DND-41 (cell line): ENCODE data around the gene SRCIN1.
A peak's percentile ranks its signal among the peaks of the same experiment; 100 is the strongest.

Experiments used
- ATAC-seq: fragments of 200-7000 bp; cut with Tn5 transposase; 3 replicates; pipeline ENCODE4 v1.9.1; 2021; ENCODE audit warnings: low read depth; ENCODE audit not compliant: insufficient read depth
- DNase-seq: peaks from one replicate; pipeline ENCODE4 v3.0.0-alpha.2; 2020
- H2AFZ ChIP-seq: 2 replicates; pipeline ENCODE4 v1.6.0; 2012; ENCODE audit warnings: low read depth, low read length
- H3K27ac ChIP-seq: 2 replicates; pipeline ENCODE4 v1.5.1; 2012; ENCODE audit warnings: low read length, inconsistent platforms
- H3K27me3 ChIP-seq: fragments of 200-600 bp; sonication (generic); 2 replicates; pipeline ENCODE4 v1.6.0; 2012; ENCODE audit warnings: low read length, mild to moderate bottlenecking, inconsistent platforms; ENCODE audit not compliant: insufficient read depth, poor library complexity
- H3K36me3 ChIP-seq: 2 replicates; pipeline ENCODE4 v1.5.1; 2012; ENCODE audit warnings: low read length, inconsistent platforms; ENCODE audit not compliant: insufficient read depth
- H3K4me1 ChIP-seq: 2 replicates; pipeline ENCODE4 v1.5.1; 2012; ENCODE audit warnings: mild to moderate bottlenecking, low read length; ENCODE audit not compliant: insufficient read depth
- H3K4me2 ChIP-seq: 2 replicates; pipeline ENCODE4 v1.6.0; 2012; ENCODE audit warnings: mild to moderate bottlenecking, moderate library complexity, low read length, inconsistent platforms; ENCODE audit not compliant: insufficient read depth
- H3K4me3 ChIP-seq, 2 experiments: fragments of 200-600 bp in 1 of 2; shearing (Covaris generic) in 1 of 2; 2 replicates each; pipeline ENCODE4 v1.5.1; 2012 to 2016; ENCODE audit warnings: inconsistent platforms in 2 of 2, low read length in 2 of 2, mild to moderate bottlenecking in 2 of 2, low read depth in 1 of 2, moderate library complexity in 1 of 2
- H3K79me2 ChIP-seq: 2 replicates; pipeline ENCODE4 v1.6.0; 2012; ENCODE audit warnings: low read length, inconsistent platforms; ENCODE audit not compliant: insufficient read depth
- H3K9ac ChIP-seq: 2 replicates; pipeline ENCODE4 v1.6.0; 2012; ENCODE audit warnings: low read depth, mild to moderate bottlenecking, inconsistent platforms, low read length, moderate library complexity
- H3K9me3 ChIP-seq: 2 replicates; pipeline ENCODE4 v1.5.1; 2012; ENCODE audit warnings: low read length, moderate library complexity, mild to moderate bottlenecking, inconsistent platforms; ENCODE audit not compliant: insufficient read depth, severe bottlenecking
- H4K20me1 ChIP-seq: 2 replicates; pipeline ENCODE4 v1.6.0; 2012; ENCODE audit warnings: low read length; ENCODE audit not compliant: insufficient read depth
- CTCF ChIP-seq: IDR thresholded peaks from 2 replicates; pipeline ENCODE4 v1.5.1; 2012; ENCODE audit warnings: borderline replicate concordance, low read length, moderate library complexity, mild to moderate bottlenecking; ENCODE audit not compliant: poor library complexity, severe bottlenecking; ENCODE audit errors: extremely low read depth
- EZH2 ChIP-seq: IDR thresholded peaks from 3 replicates; pipeline ENCODE4 v1.6.1; 2012; ENCODE audit warnings: borderline replicate concordance, low read depth, mild to moderate bottlenecking, moderate library complexity, low read length, inconsistent platforms; ENCODE audit not compliant: severe bottlenecking

Gene SRCIN1

GRCh38 chr17:38587947-38588787, 17.6 kb downstream of the SRCIN1 start:
- H3K27me3 ChIP-seq: no peaks in the 10 kb centered on the region

GRCh38 chr17:38587203-38587602, 18.5 kb downstream of the SRCIN1 start:
- Histone ChIP-seq H3K9me3 (no peaks in the 10 kb centered on the region), H2AFZ (no peak overlapping the region), H4K20me1 (peaks cover 26% of the 10 kb centered on the region), H3K4me1 (peaks cover 34% of the 10 kb centered on the region), H3K27me3 (peaks cover under 1% of the 10 kb centered on the region), H3K4me3 (no peak overlapping the region), H3K36me3 (no peaks in the 10 kb centered on the region), H3K27ac (no peak overlapping the region), H3K9ac (no peak overlapping the region), H3K79me2 (no peaks in the 10 kb centered on the region), H3K4me2 (no peak overlapping the region)
- DNase-seq (peak; percentile 86), ATAC-seq (peak; percentile 83)
- no peak for TF ChIP-seq CTCF
- no peak for TF ChIP-seq EZH2

More at GRCh38 chr17:38587947-38588787, 17.6 kb downstream of the SRCIN1 start:
- Histone ChIP-seq H3K4me1 (peaks cover 44% of the 10 kb centered on the region), H3K36me3 (no peaks in the 10 kb centered on the region), H3K9me3 (no peaks in the 10 kb centered on the region), H3K27ac (no peak overlapping the region), H3K9ac (no peak overlapping the region), H3K4me2 (no peak overlapping the region), H2AFZ (no peak overlapping the region), H3K4me3 (no peak overlapping the region), H3K79me2 (no peaks in the 10 kb centered on the region), H4K20me1 (peaks cover 29% of the 10 kb centered on the region)
- ATAC-seq (no peak), DNase-seq (no peak)
- no peak for TF ChIP-seq CTCF
- no peak for TF ChIP-seq EZH2

- no peak for ATAC-seq
- no peak overlapping the region for H3K27ac ChIP-seq
- H2AFZ ChIP-seq: no peak overlapping the region
- no peaks in the 10 kb centered on the region for H3K9me3 ChIP-seq
- H3K4me3 ChIP-seq: no peak overlapping the region
- H3K36me3 ChIP-seq: no peaks in the 10 kb centered on the region
- peaks cover 4% of the 10 kb centered on the region for H3K27me3 ChIP-seq
- H3K4me1 ChIP-seq: peaks cover 30% of the 10 kb centered on the region
- no peak overlapping the region for H3K9ac ChIP-seq
- no peaks in the 10 kb centered on the region for H3K79me2 ChIP-seq
- TF ChIP-seq CTCF: no peak
- no peak for TF ChIP-seq EZH2
- no peak for DNase-seq
- peaks cover 22% of the 10 kb centered on the region for H4K20me1 ChIP-seq
- no peak overlapping the region for H3K4me2 ChIP-seq
These were observed 19.0 kb downstream of the SRCIN1 start for GRCh38 chr17:38586788-38587187.
